HepG2 (cell line): ENCODE results near the gene EMC8. TPM values are rescaled to one million over a fixed set of nuclear protein-coding genes. Genes with fewer than 3 reads are reported as not detected.

ENCODE experiments used
- FOXA1 ChIP-seq, 2 experiments: fragments of 450-650 bp in 1 of 2; sonication (generic) in 1 of 2; formaldehyde crosslinking in 1 of 2; IDR thresholded peaks; 2 replicates each; pipeline versions ENCODE4 v1.4.0 to v1.6.1; 2016 to 2020; ENCODE audit warnings: missing genetic modification reagents in 1 of 2
- NCOR1 ChIP-seq: fragments of 200-600 bp; sonication (generic); IDR thresholded peaks from 2 replicates; pipeline ENCODE4 v1.7.0; 2017; ENCODE audit warnings: antibody characterized with exemption, low read length, borderline replicate concordance
- SMARCE1 ChIP-seq: fragments of 450-650 bp; IDR thresholded peaks from 2 replicates; pipeline ENCODE4 v1.6.1; 2017; ENCODE audit warnings: borderline replicate concordance
- SNAPC2 ChIP-seq: sonication (generic); formaldehyde crosslinking; IDR thresholded peaks from 2 replicates; pipeline ENCODE4 v1.8.1; 2022; ENCODE audit warnings: mild to moderate bottlenecking, missing genetic modification reagents
- SUZ12 ChIP-seq: fragments of 150-350 bp; IDR thresholded peaks from 2 replicates; pipeline ENCODE4 v1.6.1; 2014; ENCODE audit warnings: low read depth, low read length
- TBL1XR1 ChIP-seq: fragments of 150-350 bp; IDR thresholded peaks from 2 replicates; pipeline ENCODE4 v1.6.1; 2014; ENCODE audit warnings: borderline replicate concordance, low read length; ENCODE audit not compliant: partially characterized antibody
- TBX3 ChIP-seq: fragments of 450-650 bp; IDR thresholded peaks from 2 replicates; pipeline ENCODE4 v1.6.1; 2017; ENCODE audit warnings: antibody characterized with exemption, mild to moderate bottlenecking, inconsistent platforms, borderline replicate concordance
- ZMYM4 ChIP-seq: sonication (generic); formaldehyde crosslinking; IDR thresholded peaks from 2 replicates; pipeline ENCODE4 v1.8.1; 2023; ENCODE audit warnings: mild to moderate bottlenecking, missing genetic modification reagents
- ZNF18 ChIP-seq: sonication (generic); formaldehyde crosslinking; IDR thresholded peaks from 2 replicates; pipeline ENCODE4 v1.8.0; 2022; ENCODE audit warnings: mild to moderate bottlenecking, missing genetic modification reagents; ENCODE audit not compliant: insufficient replicate concordance
- ZNF317 ChIP-seq: sonication (generic); formaldehyde crosslinking; IDR thresholded peaks from 2 replicates; pipeline ENCODE4 v1.5.0; 2020; ENCODE audit warnings: mild to moderate bottlenecking, missing genetic modification reagents
- ZNF432 ChIP-seq: sonication (generic); formaldehyde crosslinking; IDR thresholded peaks from 2 replicates; pipeline ENCODE4 v1.5.0; 2020; ENCODE audit warnings: missing genetic modification reagents, mild to moderate bottlenecking, borderline replicate concordance
- ZNF441 ChIP-seq: sonication (generic); formaldehyde crosslinking; IDR thresholded peaks from 2 replicates; pipeline ENCODE4 v1.7.0; 2021; ENCODE audit warnings: missing genetic modification reagents, borderline replicate concordance
- polyA plus RNA-seq, 8 experiments: library from polyadenylated mRNA; depleted of rRNA in 3 of 8; stranded (reverse) in 7 of 8; unstranded in 1 of 8; fragments of >200 nt; fragmentation: Illumina TruSeq in 4 of 8; extraction: Trizol in 4 of 8; gene quantifications; 2 replicates each; pipeline versions ENCODE4 v1.2.1 to v1.2.3, GENCODE V29; 2011 to 2016; ENCODE audit warnings: low read depth in 4 of 8, missing spikeins in 1 of 8, mixed read lengths in 1 of 8; ENCODE audit not compliant: insufficient read depth in 1 of 8
- total RNA-seq, 5 experiments: library from RNA; depleted of rRNA; stranded (reverse); fragments of >200 nt; fragmentation: Illumina TruSeq; extraction: Trizol; gene quantifications; 2 replicates each; pipeline ENCODE4 v1.2.3, GENCODE V29; 2016; ENCODE audit warnings: low read depth in 1 of 5
- TF ChIP-seq, protein P1 (sequence below): sonication (generic); formaldehyde crosslinking; IDR thresholded peaks from 2 replicates; pipeline ENCODE4 v1.5.0; 2020; ENCODE audit warnings: missing genetic modification reagents
- TF ChIP-seq, protein P2 (sequence below): sonication (generic); formaldehyde crosslinking; IDR thresholded peaks from 2 replicates; pipeline ENCODE4 v1.4.0; 2020; ENCODE audit warnings: missing genetic modification reagents
- TF ChIP-seq, protein P3 (sequence below): sonication (generic); formaldehyde crosslinking; conservative IDR thresholded peaks from 2 replicates; pipeline ENCODE4 v1.8.0; 2022; ENCODE audit warnings: missing genetic modification reagents
- TF ChIP-seq, protein P4 (sequence below): sonication (generic); formaldehyde crosslinking; IDR thresholded peaks from 2 replicates; pipeline ENCODE4 v1.4.0; 2020; ENCODE audit warnings: missing genetic modification reagents
- TF ChIP-seq, protein P5 (sequence below): sonication (generic); formaldehyde crosslinking; IDR thresholded peaks from 2 replicates; pipeline ENCODE4 v1.5.1; 2020; ENCODE audit warnings: missing genetic modification reagents, mild to moderate bottlenecking, borderline replicate concordance

The EMC8 gene
- total and polyA plus RNA-seq, 2 of the 13 experiments (the other 11 are each of a cell fraction or from before 2014, with no cell fraction given), result 55.0 to 76.0 TPM

DNA sequence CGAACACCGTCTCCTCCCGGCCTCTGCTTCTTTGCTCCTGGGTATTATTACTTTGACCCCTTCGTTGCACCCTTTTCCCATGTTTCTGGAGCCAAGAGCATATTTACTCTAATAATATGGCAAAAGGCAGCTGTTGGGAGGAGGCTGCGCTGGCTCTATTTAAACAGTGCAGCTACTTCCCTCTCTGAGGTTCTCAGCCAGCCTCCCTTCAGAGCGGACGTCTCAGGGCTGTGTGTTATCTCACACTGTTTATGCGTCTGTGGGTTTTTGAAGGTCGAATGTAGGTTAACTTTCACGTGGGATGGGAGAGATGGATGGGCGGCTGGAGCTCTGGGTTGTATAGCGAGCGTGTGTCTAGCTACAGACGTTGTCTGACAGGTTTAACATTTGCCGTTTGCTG lies 45.4 kb upstream of the EMC8 start (continued):
- TF ChIP-seq, protein P1, sequence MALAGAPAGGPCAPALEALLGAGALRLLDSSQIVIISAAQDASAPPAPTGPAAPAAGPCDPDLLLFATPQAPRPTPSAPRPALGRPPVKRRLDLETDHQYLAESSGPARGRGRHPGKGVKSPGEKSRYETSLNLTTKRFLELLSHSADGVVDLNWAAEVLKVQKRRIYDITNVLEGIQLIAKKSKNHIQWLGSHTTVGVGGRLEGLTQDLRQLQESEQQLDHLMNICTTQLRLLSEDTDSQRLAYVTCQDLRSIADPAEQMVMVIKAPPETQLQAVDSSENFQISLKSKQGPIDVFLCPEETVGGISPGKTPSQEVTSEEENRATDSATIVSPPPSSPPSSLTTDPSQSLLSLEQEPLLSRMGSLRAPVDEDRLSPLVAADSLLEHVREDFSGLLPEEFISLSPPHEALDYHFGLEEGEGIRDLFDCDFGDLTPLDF (CRISPR knock-in tag), result no peak
- TF ChIP-seq ZNF432 (no peak), NCOR1 (no peak), TBL1XR1 (no peak), ZNF18 (CRISPR knock-in tag) (no peak), TBX3 (no peak), SNAPC2 (no peak; the same call in 1 of the 2 replicates), ZNF317 (no peak), FOXA1 (IDR thresholded peaks at IDR 0.05) (no peak), FOXA1 (CRISPR knock-in tag; IDR thresholded peaks at IDR 0.05) (peak; percentile 57), SMARCE1 (no peak), ZMYM4 (CRISPR knock-in tag) (peak; percentile 67), ZNF441 (no peak), SUZ12 (no peak)
- TF ChIP-seq, protein P2, sequence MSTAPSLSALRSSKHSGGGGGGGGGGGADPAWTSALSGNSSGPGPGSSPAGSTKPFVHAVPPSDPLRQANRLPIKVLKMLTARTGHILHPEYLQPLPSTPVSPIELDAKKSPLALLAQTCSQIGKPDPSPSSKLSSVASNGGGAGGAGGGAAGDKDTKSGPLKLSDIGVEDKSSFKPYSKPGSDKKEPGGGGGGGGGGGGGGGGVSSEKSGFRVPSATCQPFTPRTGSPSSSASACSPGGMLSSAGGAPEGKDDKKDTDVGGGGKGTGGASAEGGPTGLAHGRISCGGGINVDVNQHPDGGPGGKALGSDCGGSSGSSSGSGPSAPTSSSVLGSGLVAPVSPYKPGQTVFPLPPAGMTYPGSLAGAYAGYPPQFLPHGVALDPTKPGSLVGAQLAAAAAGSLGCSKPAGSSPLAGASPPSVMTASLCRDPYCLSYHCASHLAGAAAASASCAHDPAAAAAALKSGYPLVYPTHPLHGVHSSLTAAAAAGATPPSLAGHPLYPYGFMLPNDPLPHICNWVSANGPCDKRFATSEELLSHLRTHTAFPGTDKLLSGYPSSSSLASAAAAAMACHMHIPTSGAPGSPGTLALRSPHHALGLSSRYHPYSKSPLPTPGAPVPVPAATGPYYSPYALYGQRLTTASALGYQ (CRISPR knock-in tag), result no peak
- TF ChIP-seq, protein P3, sequence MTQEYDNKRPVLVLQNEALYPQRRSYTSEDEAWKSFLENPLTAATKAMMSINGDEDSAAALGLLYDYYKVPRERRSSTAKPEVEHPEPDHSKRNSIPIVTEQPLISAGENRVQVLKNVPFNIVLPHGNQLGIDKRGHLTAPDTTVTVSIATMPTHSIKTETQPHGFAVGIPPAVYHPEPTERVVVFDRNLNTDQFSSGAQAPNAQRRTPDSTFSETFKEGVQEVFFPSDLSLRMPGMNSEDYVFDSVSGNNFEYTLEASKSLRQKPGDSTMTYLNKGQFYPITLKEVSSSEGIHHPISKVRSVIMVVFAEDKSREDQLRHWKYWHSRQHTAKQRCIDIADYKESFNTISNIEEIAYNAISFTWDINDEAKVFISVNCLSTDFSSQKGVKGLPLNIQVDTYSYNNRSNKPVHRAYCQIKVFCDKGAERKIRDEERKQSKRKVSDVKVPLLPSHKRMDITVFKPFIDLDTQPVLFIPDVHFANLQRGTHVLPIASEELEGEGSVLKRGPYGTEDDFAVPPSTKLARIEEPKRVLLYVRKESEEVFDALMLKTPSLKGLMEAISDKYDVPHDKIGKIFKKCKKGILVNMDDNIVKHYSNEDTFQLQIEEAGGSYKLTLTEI (CRISPR knock-in tag), result no peak
- TF ChIP-seq, protein P4, sequence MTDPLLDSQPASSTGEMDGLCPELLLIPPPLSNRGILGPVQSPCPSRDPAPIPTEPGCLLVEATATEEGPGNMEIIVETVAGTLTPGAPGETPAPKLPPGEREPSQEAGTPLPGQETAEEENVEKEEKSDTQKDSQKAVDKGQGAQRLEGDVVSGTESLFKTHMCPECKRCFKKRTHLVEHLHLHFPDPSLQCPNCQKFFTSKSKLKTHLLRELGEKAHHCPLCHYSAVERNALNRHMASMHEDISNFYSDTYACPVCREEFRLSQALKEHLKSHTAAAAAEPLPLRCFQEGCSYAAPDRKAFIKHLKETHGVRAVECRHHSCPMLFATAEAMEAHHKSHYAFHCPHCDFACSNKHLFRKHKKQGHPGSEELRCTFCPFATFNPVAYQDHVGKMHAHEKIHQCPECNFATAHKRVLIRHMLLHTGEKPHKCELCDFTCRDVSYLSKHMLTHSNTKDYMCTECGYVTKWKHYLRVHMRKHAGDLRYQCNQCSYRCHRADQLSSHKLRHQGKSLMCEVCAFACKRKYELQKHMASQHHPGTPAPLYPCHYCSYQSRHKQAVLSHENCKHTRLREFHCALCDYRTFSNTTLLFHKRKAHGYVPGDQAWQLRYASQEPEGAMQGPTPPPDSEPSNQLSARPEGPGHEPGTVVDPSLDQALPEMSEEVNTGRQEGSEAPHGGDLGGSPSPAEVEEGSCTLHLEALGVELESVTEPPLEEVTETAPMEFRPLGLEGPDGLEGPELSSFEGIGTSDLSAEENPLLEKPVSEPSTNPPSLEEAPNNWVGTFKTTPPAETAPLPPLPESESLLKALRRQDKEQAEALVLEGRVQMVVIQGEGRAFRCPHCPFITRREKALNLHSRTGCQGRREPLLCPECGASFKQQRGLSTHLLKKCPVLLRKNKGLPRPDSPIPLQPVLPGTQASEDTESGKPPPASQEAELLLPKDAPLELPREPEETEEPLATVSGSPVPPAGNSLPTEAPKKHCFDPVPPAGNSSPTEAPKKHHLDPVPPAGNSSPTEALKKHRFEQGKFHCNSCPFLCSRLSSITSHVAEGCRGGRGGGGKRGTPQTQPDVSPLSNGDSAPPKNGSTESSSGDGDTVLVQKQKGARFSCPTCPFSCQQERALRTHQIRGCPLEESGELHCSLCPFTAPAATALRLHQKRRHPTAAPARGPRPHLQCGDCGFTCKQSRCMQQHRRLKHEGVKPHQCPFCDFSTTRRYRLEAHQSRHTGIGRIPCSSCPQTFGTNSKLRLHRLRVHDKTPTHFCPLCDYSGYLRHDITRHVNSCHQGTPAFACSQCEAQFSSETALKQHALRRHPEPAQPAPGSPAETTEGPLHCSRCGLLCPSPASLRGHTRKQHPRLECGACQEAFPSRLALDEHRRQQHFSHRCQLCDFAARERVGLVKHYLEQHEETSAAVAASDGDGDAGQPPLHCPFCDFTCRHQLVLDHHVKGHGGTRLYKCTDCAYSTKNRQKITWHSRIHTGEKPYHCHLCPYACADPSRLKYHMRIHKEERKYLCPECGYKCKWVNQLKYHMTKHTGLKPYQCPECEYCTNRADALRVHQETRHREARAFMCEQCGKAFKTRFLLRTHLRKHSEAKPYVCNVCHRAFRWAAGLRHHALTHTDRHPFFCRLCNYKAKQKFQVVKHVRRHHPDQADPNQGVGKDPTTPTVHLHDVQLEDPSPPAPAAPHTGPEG (CRISPR knock-in tag), result no peak
- TF ChIP-seq, protein P5, sequence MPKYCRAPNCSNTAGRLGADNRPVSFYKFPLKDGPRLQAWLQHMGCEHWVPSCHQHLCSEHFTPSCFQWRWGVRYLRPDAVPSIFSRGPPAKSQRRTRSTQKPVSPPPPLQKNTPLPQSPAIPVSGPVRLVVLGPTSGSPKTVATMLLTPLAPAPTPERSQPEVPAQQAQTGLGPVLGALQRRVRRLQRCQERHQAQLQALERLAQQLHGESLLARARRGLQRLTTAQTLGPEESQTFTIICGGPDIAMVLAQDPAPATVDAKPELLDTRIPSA (CRISPR knock-in tag), result no peak
